Kidney (tissue), 14 donors: ENCODE data around the gene LTBP1. TPM values are rescaled to one million over a fixed set of nuclear protein-coding genes. Genes with fewer than 3 reads are reported as not detected.

Experiments used
- DNase-seq, 5 donors: peaks; one replicate each; pipeline ENCODE4 v3.0.0-alpha.2; 2013 to 2020
- FAIRE-seq: peaks from 2 replicates; lab custom pipeline; 2012; peaks lifted over from hg19 to GRCh38; lab: Jason Lieb, UNC
- H3K27ac ChIP-seq, 2 donors: one replicate each; pipeline ENCODE4 v1.7.0; 2013; ENCODE audit warnings: low read depth in 2 of 2, low read length in 2 of 2, inconsistent platforms in 1 of 2
- H3K27me3 ChIP-seq: one replicate; pipeline ENCODE4 v1.7.1; 2013; ENCODE audit warnings: low read length, inconsistent platforms; ENCODE audit not compliant: control insufficient read depth, insufficient read depth
- H3K36me3 ChIP-seq, 3 donors: one replicate each; pipeline versions ENCODE4 v1.7.0 to v1.7.1; 2013; ENCODE audit warnings: low read length in 3 of 3, control low read depth in 1 of 3, inconsistent platforms in 1 of 3; ENCODE audit not compliant: insufficient read depth in 3 of 3, control insufficient read depth in 2 of 3
- H3K4me1 ChIP-seq, 3 donors: one replicate each; pipeline versions ENCODE4 v1.7.0 to v1.7.1; 2013; ENCODE audit warnings: low read length in 3 of 3, inconsistent platforms in 1 of 3, low read depth in 1 of 3; ENCODE audit not compliant: control insufficient read depth in 2 of 3, insufficient read depth in 2 of 3
- H3K4me3 ChIP-seq, 3 donors: one replicate each; pipeline versions ENCODE4 v1.7.0 to v1.8.1; 2013; ENCODE audit warnings: low read length in 3 of 3, control low read depth in 1 of 3, inconsistent platforms in 1 of 3
- H3K9ac ChIP-seq, 3 donors: one replicate each; pipeline versions ENCODE4 v1.7.0 to v1.7.1; 2013; ENCODE audit warnings: low read length in 3 of 3, control low read depth in 1 of 3, inconsistent platforms in 1 of 3
- H3K9me3 ChIP-seq, 3 donors: one replicate each; pipeline versions ENCODE4 v1.7.0 to v1.7.1; 2013; ENCODE audit warnings: low read length in 3 of 3, control low read depth in 1 of 3, inconsistent platforms in 1 of 3; ENCODE audit not compliant: control insufficient read depth in 2 of 3, insufficient read depth in 1 of 3
- CTCF ChIP-seq: IDR thresholded peaks from 3 replicates; pipeline ENCODE4 v1.5.1; 2012; ENCODE audit warnings: mild to moderate bottlenecking, moderate library complexity, borderline replicate concordance; ENCODE audit not compliant: insufficient read depth; ENCODE audit errors: extremely low read depth
- intact Hi-C: fragments of 100-400 bp; cut with DNase I; formaldehyde crosslinking; loops from one replicate; pipeline ENCODE4 v1.11.1; 2022
- polyA plus RNA-seq: library from polyadenylated mRNA; stranded (reverse); fragments of 350-450 nt; fragmentation: Illumina TruSeq; extraction: RNeasy Lipid Tissue Mini Kit (QIAGEN cat#74804); gene quantifications from one replicate; pipeline ENCODE4 v1.2.3, GENCODE V29; 2014; ENCODE audit warnings: low read depth, low replicate concordance; ENCODE audit not compliant: insufficient read depth
- total RNA-seq: library from RNA; stranded (reverse); fragmentation: NEBNext Ultra II Directional; extraction: Animal tissue kit (Norgen Biotek cat#: 25700); gene quantifications from one replicate; pipeline ENCODE4 v1.2.1, GENCODE V29; 2021
- donor health status: control.
- donor health status: control.
- donor health status: control.
- donor health status: control.
- donor health status: control.
- donor health status: DM: yes; HTN: yes; CAD: no.
- donor health status: Normal renal cell carcinoma (clear cell type).

Gene LTBP1
- total and polyA plus RNA-seq, 2 donors from 2014 or later = 9.3 to 39.8 TPM

- Histone ChIP-seq H3K27me3 (no peaks in the 10 kb centered on the region), H3K4me1 (no peaks in the 10 kb centered on the region), H3K9ac (no peak overlapping the region), H3K9me3 (no peaks in the 10 kb centered on the region), H3K27ac (no peak overlapping the region), H3K4me3 (no peak overlapping the region), H3K36me3 (no peaks in the 10 kb centered on the region)
- FAIRE-seq (no peak), DNase-seq (no peak)
- intact Hi-C loops = no loop called here
- TF ChIP-seq CTCF = no peak
Observed at GRCh38 chr2:33136566-33136965, 189.8 kb downstream of the LTBP1 start.

- Histone ChIP-seq H3K9me3 (no peaks in the 10 kb centered on the region), H3K36me3 (no peaks in the 10 kb centered on the region), H3K9ac (no peak overlapping the region), H3K27ac (no peak overlapping the region), H3K27me3 (no peaks in the 10 kb centered on the region), H3K4me3 (no peak overlapping the region), H3K4me1 (no peaks in the 10 kb centered on the region)
- intact Hi-C loops = no loop called here
- DNase-seq (no peak), FAIRE-seq (no peak)
- no peak for TF ChIP-seq CTCF
Observed at GRCh38 chr2:33137331-33137730, 190.6 kb downstream of the LTBP1 start.

- Histone ChIP-seq H3K4me1 (no peaks in the 10 kb centered on the region), H3K27me3 (no peaks in the 10 kb centered on the region), H3K27ac (no peak overlapping the region), H3K36me3 (no peaks in the 10 kb centered on the region), H3K9ac (no peak overlapping the region), H3K9me3 (no peaks in the 10 kb centered on the region), H3K4me3 (no peak overlapping the region)
- FAIRE-seq (no peak), DNase-seq (no peak)
- intact Hi-C loops = no loop called here
- TF ChIP-seq CTCF = no peak
Observed at GRCh38 chr2:33139949-33140348, 193.2 kb downstream of the LTBP1 start.

DNA sequence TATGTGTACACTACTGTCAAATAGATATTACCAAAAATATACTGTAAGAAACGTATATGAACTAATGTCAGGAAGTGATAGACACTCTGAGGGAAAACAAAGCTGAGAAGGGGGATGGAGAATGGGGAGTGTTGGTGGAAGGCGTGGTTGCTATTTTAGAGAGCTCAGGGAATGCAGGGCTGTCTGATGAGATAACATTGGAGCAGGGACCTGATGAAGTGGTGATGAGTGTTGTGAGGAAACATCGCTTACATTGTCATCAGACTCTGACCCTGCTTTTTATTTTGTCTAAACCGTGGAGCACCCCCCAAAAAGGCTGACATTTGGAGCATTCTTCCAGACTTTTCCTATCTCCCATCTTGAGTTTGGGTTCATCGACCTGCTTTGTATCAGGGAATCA lies 194.7 kb downstream of the LTBP1 start:
- Histone ChIP-seq H3K27me3 (no peaks in the 10 kb centered on the region), H3K9me3 (no peaks in the 10 kb centered on the region), H3K9ac (no peak overlapping the region), H3K4me3 (no peak overlapping the region), H3K36me3 (no peaks in the 10 kb centered on the region), H3K4me1 (no peaks in the 10 kb centered on the region), H3K27ac (no peak overlapping the region)
- intact Hi-C loops = no loop called here
- no peak for TF ChIP-seq CTCF
- FAIRE-seq = no peak
- no peak for DNase-seq
